ENCODE results near the gene PDE3A. TPM values are rescaled to one million over a fixed set of nuclear protein-coding genes. Genes with fewer than 3 reads are reported as not detected.
A peak's percentile ranks its signal among the peaks of the same experiment; 100 is the strongest.

Gene PDE3A
- total RNA-seq, 1 experiment from 2014 or later = 0.36 TPM

DNA sequence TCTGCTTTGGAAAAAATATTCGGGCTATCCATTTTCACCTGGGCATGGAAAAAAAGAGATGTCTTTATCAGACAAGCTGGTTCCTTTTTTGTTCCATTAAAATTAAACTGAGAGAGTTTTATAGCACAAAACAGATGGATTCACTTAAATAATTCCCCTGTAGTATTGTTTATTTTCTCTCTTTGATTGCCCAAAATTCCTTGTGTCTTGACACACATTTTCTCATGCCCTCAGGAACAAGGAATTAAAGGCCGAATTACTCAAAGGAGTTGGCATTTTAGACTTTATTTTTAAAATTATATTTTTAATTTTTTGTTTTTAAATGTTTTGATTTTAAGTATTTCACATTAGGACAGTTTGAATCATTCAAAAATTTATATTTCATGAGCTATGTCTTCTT lies 257.2 kb downstream of the PDE3A start:
- H3K27me3 ChIP-seq (replicated peaks; ENCODE audit: control insufficient read depth, insufficient read depth, low read length) = no peaks in the 10 kb centered on the region
- H3K4me3 ChIP-seq (ENCODE audit: low read depth, low read length) = no peak overlapping the region
- no peaks in the 10 kb centered on the region for H3K9me3 Mint-ChIP-seq (ENCODE audit: unreplicated experiment)
- POLR2A ChIA-PET = no interaction called here
- TF ChIP-seq, protein P1, sequence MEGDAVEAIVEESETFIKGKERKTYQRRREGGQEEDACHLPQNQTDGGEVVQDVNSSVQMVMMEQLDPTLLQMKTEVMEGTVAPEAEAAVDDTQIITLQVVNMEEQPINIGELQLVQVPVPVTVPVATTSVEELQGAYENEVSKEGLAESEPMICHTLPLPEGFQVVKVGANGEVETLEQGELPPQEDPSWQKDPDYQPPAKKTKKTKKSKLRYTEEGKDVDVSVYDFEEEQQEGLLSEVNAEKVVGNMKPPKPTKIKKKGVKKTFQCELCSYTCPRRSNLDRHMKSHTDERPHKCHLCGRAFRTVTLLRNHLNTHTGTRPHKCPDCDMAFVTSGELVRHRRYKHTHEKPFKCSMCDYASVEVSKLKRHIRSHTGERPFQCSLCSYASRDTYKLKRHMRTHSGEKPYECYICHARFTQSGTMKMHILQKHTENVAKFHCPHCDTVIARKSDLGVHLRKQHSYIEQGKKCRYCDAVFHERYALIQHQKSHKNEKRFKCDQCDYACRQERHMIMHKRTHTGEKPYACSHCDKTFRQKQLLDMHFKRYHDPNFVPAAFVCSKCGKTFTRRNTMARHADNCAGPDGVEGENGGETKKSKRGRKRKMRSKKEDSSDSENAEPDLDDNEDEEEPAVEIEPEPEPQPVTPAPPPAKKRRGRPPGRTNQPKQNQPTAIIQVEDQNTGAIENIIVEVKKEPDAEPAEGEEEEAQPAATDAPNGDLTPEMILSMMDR (IDR thresholded peaks at IDR 0.05; ENCODE audit: insufficient read depth in 1 of 2, low read depth in 1 of 2, low read length in 1 of 2, severe bottlenecking in 1 of 2, unreplicated experiment in 1 of 2) = no peak
- no TSS peak for BruUV-seq (replicated peaks)
- H3K4me1 Mint-ChIP-seq (ENCODE audit: low read depth, unreplicated experiment) = peaks cover 17% of the 10 kb centered on the region
- CTCF ChIA-PET = no interaction called here
- no peaks in the 10 kb centered on the region for H3K36me3 Mint-ChIP-seq (ENCODE audit: insufficient read depth, unreplicated experiment)
- H3K9me3 ChIP-seq = no peaks in the 10 kb centered on the region
- H3K36me3 ChIP-seq (ENCODE audit: control insufficient read depth, insufficient read depth, low read length) = no peaks in the 10 kb centered on the region
- DNase-seq = no peak
- H3K4me1 ChIP-seq = peaks cover 11% of the 10 kb centered on the region; the same call in 1 of the 2 replicates
- intact Hi-C loops (cut with micrococcal nuclease; ENCODE audit: unreplicated experiment) = no loop called here
- no peak overlapping the region for H3K4me3 Mint-ChIP-seq (ENCODE audit: unreplicated experiment)
- no peak overlapping the region for H3K27ac Mint-ChIP-seq (ENCODE audit: unreplicated experiment)
- peaks cover 3% of the 10 kb centered on the region for H3K27me3 Mint-ChIP-seq (ENCODE audit: insufficient read depth, unreplicated experiment)

DNA sequence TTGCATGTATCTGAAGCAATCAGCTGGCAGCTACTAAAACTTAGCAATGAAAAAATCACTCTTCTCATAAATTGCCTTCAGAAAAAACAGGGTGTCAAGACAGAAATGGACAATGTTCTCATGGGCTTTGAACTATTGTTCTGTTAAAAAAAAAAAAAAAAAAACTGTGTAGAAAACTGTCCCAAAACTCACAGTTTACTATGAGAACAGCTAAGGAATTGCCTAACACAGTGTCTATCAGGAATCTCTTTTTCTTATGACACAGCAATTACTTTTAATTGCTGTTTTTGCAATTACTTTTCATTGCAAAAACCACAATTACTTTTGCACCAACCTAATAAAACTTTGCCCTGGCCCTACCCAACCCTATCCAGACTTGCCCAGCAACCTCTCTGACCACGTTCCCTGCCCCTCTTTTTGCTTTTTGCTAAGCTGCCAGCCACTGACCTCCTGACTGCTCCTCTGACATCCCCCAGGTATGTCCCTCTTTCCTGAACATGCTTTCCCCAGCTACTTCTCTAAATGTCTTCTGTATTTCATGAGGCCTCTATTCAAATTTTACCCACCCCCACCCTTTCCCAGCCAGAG lies 258.8 kb downstream of the PDE3A start:
- H3K9me3 ChIP-seq = no peaks in the 10 kb centered on the region
- Mint-ChIP-seq H3K9me3 (ENCODE audit: unreplicated experiment) (no peaks in the 10 kb centered on the region), H3K27me3 (ENCODE audit: insufficient read depth, unreplicated experiment) (peaks cover 3% of the 10 kb centered on the region), H3K27ac (ENCODE audit: unreplicated experiment) (no peak overlapping the region), H3K4me3 (ENCODE audit: unreplicated experiment) (no peak overlapping the region), H3K4me1 (ENCODE audit: low read depth, unreplicated experiment) (peaks cover 17% of the 10 kb centered on the region), H3K36me3 (ENCODE audit: insufficient read depth, unreplicated experiment) (no peaks in the 10 kb centered on the region)
- intact Hi-C loops (cut with micrococcal nuclease; ENCODE audit: unreplicated experiment) = no loop called here
- no TSS peak for BruUV-seq (replicated peaks)
- ChIA-PET POLR2A (no interaction called here), CTCF (no interaction called here)
- no peak for DNase-seq
- H3K4me3 ChIP-seq (ENCODE audit: low read depth, low read length) = no peak overlapping the region
- no peaks in the 10 kb centered on the region for H3K36me3 ChIP-seq (ENCODE audit: control insufficient read depth, insufficient read depth, low read length)
- H3K4me1 ChIP-seq = peaks cover 11% of the 10 kb centered on the region; the same call in 1 of the 2 replicates
- H3K27me3 ChIP-seq (replicated peaks; ENCODE audit: control insufficient read depth, insufficient read depth, low read length) = no peaks in the 10 kb centered on the region
- TF ChIP-seq, protein P1 (IDR thresholded peaks at IDR 0.05; ENCODE audit: insufficient read depth in 1 of 2, low read depth in 1 of 2, low read length in 1 of 2, severe bottlenecking in 1 of 2, unreplicated experiment in 1 of 2) = no peak

DNA sequence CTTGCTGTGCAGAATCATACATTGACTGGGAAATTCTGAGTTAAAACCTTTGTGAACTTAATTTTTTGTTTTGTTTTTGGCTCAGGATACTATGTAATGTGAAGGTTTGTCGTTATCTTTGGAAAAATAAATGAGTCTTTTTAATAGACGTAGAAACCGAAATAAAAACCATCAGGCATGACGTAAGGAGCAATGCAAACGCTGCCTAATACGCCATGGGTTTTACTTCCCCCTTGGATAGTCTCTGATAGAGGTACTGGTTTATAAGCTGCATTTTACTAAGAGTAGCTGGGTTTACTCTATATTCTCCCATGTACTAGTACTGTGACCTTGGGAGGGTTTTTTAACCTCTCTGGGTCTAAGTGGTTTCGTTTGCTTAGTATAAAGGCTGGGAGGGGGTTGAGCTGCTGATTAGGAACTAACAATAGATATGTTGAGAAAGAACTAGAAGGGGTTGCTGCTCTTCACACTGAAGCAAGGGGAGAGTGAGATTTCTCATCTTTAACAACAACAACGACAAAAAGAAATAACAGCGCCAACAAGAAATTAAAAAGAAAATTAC lies 260.0 kb downstream of the PDE3A start:
- ChIA-PET CTCF (no interaction called here), POLR2A (no interaction called here)
- no TSS peak for BruUV-seq (replicated peaks)
- DNase-seq = no peak
- H3K4me3 ChIP-seq (ENCODE audit: low read depth, low read length) = no peak overlapping the region
- H3K36me3 Mint-ChIP-seq (ENCODE audit: insufficient read depth, unreplicated experiment) = no peaks in the 10 kb centered on the region
- no peaks in the 10 kb centered on the region for H3K36me3 ChIP-seq (ENCODE audit: control insufficient read depth, insufficient read depth, low read length)
- peak overlapping the region; percentile 27 for H3K4me3 Mint-ChIP-seq (ENCODE audit: unreplicated experiment)
- no peaks in the 10 kb centered on the region for H3K9me3 Mint-ChIP-seq (ENCODE audit: unreplicated experiment)
- peaks cover 17% of the 10 kb centered on the region for H3K4me1 Mint-ChIP-seq (ENCODE audit: low read depth, unreplicated experiment)
- TF ChIP-seq, protein P1 (IDR thresholded peaks at IDR 0.05; ENCODE audit: insufficient read depth in 1 of 2, low read depth in 1 of 2, low read length in 1 of 2, severe bottlenecking in 1 of 2, unreplicated experiment in 1 of 2) = no peak
- intact Hi-C loops (cut with micrococcal nuclease; ENCODE audit: unreplicated experiment) = no loop called here
- peaks cover 3% of the 10 kb centered on the region for H3K27me3 Mint-ChIP-seq (ENCODE audit: insufficient read depth, unreplicated experiment)
- no peak overlapping the region for H3K27ac Mint-ChIP-seq (ENCODE audit: unreplicated experiment)
- no peaks in the 10 kb centered on the region for H3K27me3 ChIP-seq (replicated peaks; ENCODE audit: control insufficient read depth, insufficient read depth, low read length)
- H3K4me1 ChIP-seq = peaks cover 11% of the 10 kb centered on the region; the same call in 1 of the 2 replicates
- H3K9me3 ChIP-seq = no peaks in the 10 kb centered on the region
